Measurements from ENCODE around the gene CFAP119.

CFAP119 gene

GRCh38 chr16:30774367-30775130 is 12.7 kb upstream of the CFAP119 start:
- TF ChIP-seq FOXP2 (optimal IDR thresholded peaks at IDR 0.05; ENCODE audit: borderline replicate concordance, extremely low read depth, extremely low read length, insufficient read depth) (no peak), REST (IDR thresholded peaks at IDR 0.05; ENCODE audit: insufficient read depth in 1 of 2, low read depth in 2 of 2, low read length in 2 of 2) (no peak), TAF1 (IDR thresholded peaks at IDR 0.05; ENCODE audit: borderline replicate concordance, insufficient read depth, low read length) (no peak), SIN3A (IDR thresholded peaks at IDR 0.05; ENCODE audit: borderline replicate concordance, insufficient read depth, low read length) (no peak)

GRCh38 chr16:30773826-30774225 is 12.0 kb upstream of the CFAP119 start:
- no peak for TF ChIP-seq POLR2AphosphoS5 (IDR thresholded peaks at IDR 0.05; ENCODE audit: low read depth, low read length)
- no peak for TF ChIP-seq FOXP2 (optimal IDR thresholded peaks at IDR 0.05; ENCODE audit: borderline replicate concordance, extremely low read depth, extremely low read length, insufficient read depth)
- no peak for TF ChIP-seq TAF1 (IDR thresholded peaks at IDR 0.05; ENCODE audit: borderline replicate concordance, insufficient read depth, low read length)
- no peak for TF ChIP-seq SIN3A (IDR thresholded peaks at IDR 0.05; ENCODE audit: borderline replicate concordance, insufficient read depth, low read length)
- TF ChIP-seq REST (IDR thresholded peaks at IDR 0.05; ENCODE audit: insufficient read depth in 1 of 2, low read depth in 2 of 2, low read length in 2 of 2): no peak

GRCh38 chr16:30771726-30772125 is 9.9 kb upstream of the CFAP119 start:
- TF ChIP-seq FOXP2 (optimal IDR thresholded peaks at IDR 0.05; ENCODE audit: borderline replicate concordance, extremely low read depth, extremely low read length, insufficient read depth) (no peak), POLR2AphosphoS5 (IDR thresholded peaks at IDR 0.05; ENCODE audit: low read depth, low read length) (no peak), TAF1 (IDR thresholded peaks at IDR 0.05; ENCODE audit: borderline replicate concordance, insufficient read depth, low read length) (no peak), REST (IDR thresholded peaks at IDR 0.05; ENCODE audit: insufficient read depth in 1 of 2, low read depth in 2 of 2, low read length in 2 of 2) (no peak), SIN3A (IDR thresholded peaks at IDR 0.05; ENCODE audit: borderline replicate concordance, insufficient read depth, low read length) (no peak)

GRCh38 chr16:30769379-30770089 is 7.7 kb upstream of the CFAP119 start:
- no peak for TF ChIP-seq SIN3A (IDR thresholded peaks at IDR 0.05; ENCODE audit: borderline replicate concordance, insufficient read depth, low read length)
- TF ChIP-seq TAF1 (IDR thresholded peaks at IDR 0.05; ENCODE audit: borderline replicate concordance, insufficient read depth, low read length): no peak
- no peak for TF ChIP-seq POLR2AphosphoS5 (IDR thresholded peaks at IDR 0.05; ENCODE audit: low read depth, low read length)
- TF ChIP-seq FOXP2 (optimal IDR thresholded peaks at IDR 0.05; ENCODE audit: borderline replicate concordance, extremely low read depth, extremely low read length, insufficient read depth): no peak
- TF ChIP-seq REST (IDR thresholded peaks at IDR 0.05; ENCODE audit: insufficient read depth in 1 of 2, low read depth in 2 of 2, low read length in 2 of 2): no peak
